HS-27A (cell line): Measurements from ENCODE around the gene LURAP1L.

ENCODE experiments used
- DNase-seq: peaks from one replicate; pipeline ENCODE4 v3.0.0-alpha.2; 2012; ENCODE audit warnings: low read depth, missing footprints

The LURAP1L gene

GRCh38 chr9:12777121-12778022 lies 2.6 kb downstream of the LURAP1L start:
- no peak for DNase-seq

DNA sequence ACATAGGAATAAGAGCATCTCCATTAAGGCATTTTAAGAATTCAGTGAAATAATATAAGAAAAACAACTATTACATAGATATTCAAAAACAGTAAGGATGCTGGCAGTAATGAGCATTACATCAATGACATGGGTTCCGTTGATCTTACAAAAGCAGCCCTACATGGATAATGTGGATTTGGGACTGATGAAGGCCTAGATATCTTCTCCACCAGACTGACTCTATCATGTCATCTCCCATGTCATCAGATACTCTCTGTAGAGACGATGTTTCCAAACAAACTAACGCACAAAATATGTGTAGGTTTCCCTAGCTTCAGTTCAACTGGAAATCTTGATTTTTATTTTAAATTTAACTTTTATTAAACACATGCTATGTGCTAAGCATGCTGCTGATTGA lies 3.6 kb downstream of the LURAP1L start:
- no peak for DNase-seq

DNA sequence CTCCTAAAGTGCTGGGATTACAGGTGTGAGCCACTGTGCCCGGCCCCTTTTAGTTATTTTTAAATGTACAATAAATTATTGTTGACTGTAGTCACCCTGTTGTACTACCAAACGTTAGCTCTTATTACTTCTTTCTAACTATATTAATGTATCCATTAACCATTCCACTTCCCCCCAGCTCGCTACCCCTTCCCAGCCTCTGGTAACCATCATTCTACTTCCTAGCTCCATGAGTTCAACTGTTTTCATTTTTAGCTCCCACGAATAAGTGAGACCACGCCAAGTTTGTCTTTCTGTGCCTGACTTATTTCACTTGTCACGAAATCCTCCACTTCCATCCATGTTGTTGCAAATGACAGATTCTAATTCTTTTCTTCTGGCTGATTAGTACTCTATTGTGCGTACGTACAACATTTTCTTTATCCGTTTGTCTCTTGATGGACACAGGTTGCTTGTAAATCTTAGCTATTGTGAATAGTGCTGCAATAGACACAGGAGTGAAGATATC lies 6.5 kb downstream of the LURAP1L start:
- DNase-seq, result no peak

DNA sequence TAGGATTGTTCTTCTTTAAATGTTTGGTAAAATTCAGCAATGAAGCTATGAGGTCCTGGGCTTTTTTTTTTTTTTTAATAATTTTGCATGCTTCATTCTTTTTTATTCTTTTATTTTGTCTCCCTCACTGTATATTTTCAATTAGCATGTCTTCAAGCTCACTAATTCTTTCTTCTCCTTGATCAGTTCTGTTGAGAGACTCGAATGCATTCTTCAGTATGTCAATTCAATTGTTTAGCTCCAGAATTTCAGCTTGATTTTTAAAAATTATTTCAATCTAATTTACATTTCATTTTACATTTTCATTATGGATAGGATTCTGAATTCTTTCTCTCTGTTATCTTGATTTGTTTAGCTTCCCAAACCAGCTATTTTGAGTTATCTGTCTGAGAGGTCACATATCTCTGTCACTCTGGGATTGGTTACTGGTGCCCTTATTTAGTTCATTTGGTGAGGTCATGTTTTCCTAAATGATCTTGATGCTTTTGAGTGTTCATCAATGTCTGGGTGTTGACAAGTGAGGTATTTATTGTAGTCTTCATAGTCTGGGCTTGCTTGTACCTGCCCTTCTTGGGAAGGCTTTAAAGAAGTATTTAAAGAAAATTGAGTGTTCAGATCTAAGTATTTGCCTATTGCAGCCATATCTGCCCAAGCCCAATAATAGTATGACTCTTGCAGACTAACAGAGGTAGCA lies 9.1 kb downstream of the LURAP1L start:
- no peak for DNase-seq

DNA sequence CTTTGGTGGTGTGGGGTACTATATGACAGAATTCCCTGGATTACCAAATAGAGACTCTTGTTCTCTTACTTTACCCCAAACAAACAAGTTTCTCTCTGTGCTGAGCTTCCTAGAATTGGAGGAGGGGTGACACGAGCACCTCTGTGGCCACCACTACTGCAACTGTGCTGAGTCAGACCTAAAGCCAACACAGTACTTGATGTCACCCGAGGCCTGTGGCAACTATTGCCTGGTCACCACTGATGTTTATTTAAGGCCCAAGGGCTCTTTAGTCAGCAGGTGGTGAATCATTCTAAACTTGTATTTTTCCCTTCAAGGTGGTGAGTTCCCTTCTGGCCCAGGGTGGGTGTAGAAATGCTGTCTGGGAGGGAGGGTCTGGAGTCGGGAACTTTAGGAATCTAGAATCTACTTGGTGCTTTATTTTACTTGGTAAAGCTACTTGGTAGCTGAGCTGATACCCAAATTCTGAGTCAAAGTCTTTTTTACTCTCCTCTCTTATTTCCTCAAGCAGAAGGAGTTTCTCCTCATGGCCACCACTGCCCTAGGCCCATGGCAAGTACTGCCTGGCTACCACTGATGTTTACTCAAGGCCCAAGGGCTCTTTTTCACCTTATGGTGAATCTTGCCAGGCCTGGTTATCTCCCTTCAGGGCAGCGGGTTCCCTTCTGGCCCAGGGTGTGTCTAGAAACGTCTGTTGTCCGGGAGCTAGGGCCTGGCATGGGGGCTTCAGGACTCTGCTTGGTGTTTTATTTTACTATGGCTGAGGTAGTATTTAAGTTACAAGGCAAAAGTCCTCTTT lies 9.8 kb downstream of the LURAP1L start:
- DNase-seq, result no peak

DNA sequence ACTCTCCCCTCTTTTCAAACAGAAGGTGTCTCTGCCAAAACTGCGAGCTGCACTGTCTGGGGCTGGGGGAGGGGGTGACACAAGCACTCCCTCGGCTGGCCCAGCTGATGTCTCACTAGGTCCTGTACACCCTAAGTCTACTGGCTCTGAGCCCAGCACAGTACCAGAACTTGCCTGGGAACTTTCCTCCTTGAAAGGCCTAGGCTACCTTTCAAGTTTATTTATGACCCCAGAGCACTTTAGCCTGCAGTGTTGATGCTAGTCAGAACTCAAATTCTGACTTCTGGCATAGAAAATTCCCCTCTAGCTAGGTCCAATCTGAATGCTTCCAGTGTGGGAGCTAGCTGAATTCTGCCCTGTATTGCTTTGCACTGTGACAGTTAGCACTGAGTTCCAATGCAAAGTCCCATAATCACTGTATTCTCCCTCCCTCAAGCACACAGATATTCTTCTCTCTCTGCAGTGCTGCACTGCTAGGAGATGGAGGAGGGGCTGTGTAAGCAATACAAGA lies 10.5 kb downstream of the LURAP1L start:
- DNase-seq, result no peak

- DNase-seq, result no peak
Measured at GRCh38 chr9:12785941-12786340, 11.1 kb downstream of the LURAP1L start.

DNA sequence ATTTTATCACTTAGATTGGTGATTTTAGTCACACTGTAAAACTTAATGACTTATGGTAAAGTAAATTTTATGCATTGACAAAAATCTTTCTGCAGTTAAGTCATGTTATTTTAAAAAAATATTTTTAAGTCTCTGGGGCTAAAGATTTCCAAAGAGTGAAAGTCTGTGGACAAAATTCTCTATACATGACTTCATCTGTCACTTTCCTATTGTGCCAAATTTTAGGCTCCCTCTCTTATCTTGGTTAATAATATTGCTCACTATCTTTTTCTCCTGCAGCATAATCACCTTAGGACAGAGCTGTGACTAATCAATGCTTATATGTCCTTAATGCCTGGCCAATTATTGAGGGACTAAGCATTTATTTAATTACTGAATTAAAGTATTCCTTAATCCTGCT lies 15.2 kb downstream of the LURAP1L start:
- no peak for DNase-seq

GRCh38 chr9:12790883-12791282 lies 16.1 kb downstream of the LURAP1L start:
- no peak for DNase-seq

GRCh38 chr9:12794101-12794799 lies 19.4 kb downstream of the LURAP1L start:
- DNase-seq, result no peak

GRCh38 chr9:12796601-12797000 lies 21.8 kb downstream of the LURAP1L start:
- DNase-seq, result no peak

DNA sequence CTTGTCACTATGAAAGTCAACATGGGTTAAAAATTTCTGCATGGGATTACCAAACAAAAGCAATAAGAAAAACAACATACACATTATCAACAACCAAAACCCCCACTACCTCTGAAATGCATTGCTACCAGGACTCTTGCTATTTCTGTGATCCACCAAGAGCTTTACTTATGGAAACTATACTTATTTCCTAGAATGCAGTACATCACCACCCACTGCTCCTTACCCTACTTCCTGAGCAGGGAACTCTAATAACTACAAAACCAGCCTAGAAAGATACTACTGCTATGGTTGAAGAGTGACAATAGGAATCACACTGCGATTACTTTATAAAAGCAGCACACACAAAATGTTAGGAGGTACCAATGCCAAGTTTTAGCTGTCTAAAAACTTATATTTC lies 22.2 kb downstream of the LURAP1L start:
- DNase-seq, result no peak

GRCh38 chr9:12798066-12798770 lies 23.4 kb downstream of the LURAP1L start:
- DNase-seq, result no peak

DNA sequence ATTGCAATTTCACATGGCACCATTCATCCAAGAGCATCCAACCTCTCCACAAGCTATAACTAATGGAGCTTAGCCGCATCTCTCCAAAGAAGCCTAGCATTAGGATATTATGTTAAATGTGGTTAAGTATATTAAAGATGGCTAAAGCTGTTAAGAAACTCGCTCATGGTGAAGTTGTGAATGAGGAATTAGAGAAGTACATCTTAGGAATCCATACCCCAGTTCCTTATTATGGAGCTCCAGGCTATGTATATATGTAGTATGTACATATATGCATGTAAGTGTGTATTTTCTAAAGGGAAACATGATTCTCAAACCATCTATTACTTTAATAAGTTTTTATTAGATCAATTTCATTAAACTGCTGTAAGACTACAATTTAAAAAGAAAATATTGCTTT lies 26.4 kb downstream of the LURAP1L start:
- no peak for DNase-seq

DNA sequence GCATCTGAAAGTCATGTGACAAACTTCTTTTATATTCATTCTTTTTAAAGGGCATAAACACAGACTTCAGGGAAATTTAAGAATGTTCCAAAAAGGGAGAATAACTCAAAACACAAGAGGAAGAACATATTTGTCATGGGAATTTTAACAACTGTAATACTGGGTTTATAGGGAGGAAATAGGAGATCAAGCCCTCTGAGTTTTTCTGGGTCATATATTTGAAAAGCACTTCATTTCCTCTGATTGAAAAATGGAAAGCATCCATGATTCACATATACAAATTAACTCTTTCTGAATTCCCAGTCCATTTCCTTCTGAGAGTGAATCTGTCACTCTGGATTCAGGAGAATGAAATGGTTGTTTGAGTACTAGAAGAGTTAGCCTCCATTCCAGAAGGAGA lies 26.8 kb downstream of the LURAP1L start:
- DNase-seq, result no peak

DNA sequence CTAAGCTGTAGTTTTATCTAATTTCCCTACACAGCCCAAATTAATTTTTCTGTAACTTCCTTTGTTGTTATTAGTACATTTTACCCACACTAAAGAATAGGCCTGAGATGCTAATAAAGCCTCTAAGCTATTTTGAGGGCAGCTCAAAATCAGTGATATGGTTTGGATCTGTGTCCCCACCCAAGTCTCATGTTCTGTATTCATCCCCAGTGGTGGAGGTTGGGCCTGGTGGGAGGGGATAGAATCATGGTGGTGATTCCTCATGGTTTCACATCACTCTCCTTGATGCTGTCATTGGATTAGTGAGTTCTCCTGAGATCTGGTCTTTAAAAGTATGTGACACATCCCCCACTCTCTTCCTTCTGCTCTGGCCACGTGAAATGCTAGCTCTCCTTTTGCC lies 27.3 kb downstream of the LURAP1L start:
- DNase-seq, result no peak

- no peak for DNase-seq
Measured at GRCh38 chr9:12808569-12808968, 33.7 kb downstream of the LURAP1L start.

- no peak for DNase-seq
Measured at GRCh38 chr9:12809720-12810119, 34.9 kb downstream of the LURAP1L start.

DNA sequence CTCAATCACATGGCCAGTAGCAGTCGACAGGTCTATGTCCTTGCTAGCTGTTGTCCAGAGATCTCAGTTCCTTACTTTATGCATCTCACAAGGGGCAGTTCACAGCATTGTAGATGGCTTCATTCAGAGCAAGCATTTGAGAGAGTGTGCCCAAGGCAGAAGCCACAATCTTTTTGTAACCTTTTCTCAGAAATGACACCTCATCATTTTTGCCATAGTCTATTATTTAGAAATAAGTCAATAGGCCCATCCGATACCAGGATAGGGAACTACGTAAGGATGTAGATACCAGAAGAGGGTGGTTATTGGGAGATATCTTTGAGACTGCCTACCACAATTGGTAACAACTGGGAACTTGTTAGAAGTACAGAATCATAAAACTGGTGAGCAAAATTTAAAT lies 37.1 kb downstream of the LURAP1L start:
- DNase-seq, result no peak

DNA sequence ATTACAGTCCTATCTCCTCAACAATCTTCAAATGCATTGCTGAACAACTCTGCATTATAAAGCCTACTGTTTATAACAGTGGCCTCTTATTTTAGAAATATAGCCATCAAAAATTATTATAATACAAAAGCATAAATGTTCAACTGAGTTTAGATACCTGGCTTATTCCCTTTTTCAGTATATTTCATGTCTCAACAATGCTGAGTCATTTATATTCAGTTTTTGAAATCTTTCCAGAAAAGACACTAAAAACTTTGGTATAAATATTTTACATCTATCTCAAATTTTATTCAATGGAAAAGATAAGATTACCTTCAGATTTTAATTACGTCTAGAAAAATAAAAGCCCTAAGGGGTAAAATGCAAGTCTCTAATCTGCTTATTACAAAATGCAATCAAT lies 37.9 kb downstream of the LURAP1L start:
- DNase-seq, result no peak

- DNase-seq, result no peak
Measured at GRCh38 chr9:12813533-12813932, 38.7 kb downstream of the LURAP1L start.
